NCI-H128 (cell line): ENCODE data around the gene NRCAM.
"Not testable (repeated sequence)": the region's sequence is repeated elsewhere in the genome, so short reads cannot be mapped to it uniquely, and the experiment has no call there.

Experiments used
- DNase-seq: peaks from one replicate; lab custom pipeline; 2025; ENCODE audit not compliant: unreplicated experiment; lab: John Stamatoyannopoulos, UW

The NRCAM gene

DNA sequence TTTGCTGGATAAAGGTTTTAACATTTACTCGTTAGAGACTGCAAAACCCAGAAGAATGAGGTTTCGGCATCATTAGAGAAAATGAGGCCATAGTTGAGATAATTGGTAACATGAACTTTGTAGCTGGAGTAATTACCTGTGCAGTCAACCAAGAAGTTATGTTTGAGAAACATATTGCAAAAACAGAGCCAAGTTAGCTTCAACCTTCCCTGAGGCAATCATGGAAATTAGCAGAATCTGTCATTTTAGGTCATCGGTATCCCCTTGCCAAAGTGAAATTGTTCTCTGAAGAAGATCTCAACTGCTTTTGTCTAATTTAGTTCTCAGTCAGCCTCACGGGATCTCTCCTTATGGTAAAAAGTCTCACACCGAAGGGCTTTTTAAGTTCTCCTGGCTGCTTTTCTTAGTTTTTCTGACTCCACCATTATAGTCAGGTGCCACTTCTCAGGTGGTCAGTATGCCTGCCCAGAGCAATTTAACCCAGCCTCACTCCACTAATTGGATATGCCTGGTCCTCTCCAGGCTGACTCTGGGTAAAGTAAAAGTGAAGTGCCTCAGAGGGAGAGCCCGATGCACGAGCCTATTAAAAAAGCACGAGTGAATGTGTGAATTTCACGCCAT is 52.5 kb downstream of the NRCAM start:
- DNase-seq, result no peak

DNA sequence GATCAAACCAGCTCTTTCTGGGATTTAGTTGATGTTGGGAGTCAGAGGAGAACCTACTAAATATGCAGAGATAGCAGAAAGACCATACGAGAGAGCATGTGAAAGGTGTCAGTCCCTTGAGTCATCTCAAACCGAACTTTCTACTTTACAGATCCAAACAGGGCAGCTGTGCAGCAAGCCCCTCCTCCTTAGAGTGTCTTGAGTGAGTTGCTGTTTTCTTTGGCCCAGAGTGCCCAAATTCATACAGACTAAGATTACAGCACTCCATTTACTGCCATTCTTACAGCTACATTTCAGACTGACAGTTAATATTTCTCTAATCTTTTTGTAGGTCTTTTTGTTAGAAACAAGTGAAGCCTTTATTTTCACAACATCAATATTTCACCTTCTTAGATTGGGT is 53.4 kb downstream of the NRCAM start:
- no peak for DNase-seq

DNA sequence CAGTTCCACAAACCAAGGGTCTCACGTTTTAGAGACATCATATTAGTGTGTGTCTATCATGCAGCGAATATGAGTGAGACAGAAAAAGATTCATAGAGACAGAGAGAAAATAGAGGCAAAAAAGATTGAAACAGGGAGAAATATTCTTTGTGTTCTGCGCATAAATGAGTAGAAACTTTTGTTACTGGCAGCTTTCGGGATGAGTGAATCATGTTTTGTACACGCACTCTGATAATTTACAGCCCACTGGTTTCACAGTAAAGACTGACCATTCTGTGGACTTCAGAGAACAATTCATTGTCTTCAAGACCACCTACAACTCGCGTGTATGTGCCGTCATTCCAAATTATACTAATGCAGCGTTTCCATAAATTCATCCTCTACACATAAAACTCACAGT is 60.2 kb downstream of the NRCAM start:
- no peak for DNase-seq

DNA sequence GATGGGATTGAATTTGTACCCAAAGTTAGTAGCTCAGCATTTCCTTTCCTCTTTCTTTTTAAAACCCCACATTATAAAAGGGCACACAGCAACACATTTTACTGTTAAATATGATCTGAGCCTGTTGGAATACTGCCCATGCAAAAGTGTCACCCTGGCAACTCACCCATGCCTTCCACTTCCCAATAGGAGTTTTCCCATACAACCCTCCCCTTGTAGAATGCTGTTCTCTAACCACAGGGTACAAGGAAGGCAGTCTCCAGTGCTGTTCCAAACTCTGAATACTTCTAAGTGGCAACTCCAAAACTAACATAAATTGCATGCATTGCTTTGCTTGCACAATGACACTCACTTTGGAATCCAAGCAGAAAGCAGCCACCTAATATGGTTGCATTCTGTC is 60.8 kb downstream of the NRCAM start:
- no peak for DNase-seq

DNA sequence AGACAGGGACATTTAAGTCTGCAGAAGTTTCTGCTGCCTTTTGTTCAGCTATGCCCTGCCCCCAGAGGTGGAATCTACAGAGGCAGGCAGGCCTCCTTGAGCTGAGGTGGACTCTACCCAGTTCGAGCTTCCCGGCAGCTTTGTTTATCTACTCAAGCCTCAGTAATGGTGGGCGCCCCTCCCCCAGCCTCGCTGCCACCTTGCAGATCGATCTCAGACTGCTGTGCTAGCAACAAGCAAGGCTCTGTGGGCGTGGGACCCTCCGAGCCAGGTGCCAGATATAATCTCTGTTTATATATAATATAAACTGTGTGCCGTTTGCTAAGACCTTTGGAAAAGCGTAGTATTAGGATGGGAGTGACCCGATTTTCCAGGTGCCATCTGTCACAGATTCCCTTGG is 63.1 kb downstream of the NRCAM start:
- DNase-seq, result not testable (repeated sequence)

DNA sequence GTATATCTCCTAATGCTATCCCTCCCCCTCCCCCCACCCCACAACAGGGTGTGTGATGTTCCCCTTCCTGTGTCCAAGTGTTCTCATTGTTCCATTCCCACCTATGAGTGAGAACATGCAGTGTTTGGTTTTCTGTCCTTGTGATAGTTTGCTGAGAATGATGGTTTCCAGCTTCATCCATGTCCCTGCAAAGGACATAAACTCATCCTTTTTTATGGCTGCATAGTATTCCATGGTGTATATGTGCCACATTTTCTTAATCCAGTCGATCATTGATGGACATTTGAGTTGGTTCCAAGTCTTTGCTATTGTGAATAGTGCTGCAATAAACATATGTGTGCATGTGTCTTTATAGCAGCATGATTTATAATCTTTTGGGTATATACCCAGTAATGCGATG is 68.5 kb downstream of the NRCAM start:
- DNase-seq, result not testable (repeated sequence)

DNA sequence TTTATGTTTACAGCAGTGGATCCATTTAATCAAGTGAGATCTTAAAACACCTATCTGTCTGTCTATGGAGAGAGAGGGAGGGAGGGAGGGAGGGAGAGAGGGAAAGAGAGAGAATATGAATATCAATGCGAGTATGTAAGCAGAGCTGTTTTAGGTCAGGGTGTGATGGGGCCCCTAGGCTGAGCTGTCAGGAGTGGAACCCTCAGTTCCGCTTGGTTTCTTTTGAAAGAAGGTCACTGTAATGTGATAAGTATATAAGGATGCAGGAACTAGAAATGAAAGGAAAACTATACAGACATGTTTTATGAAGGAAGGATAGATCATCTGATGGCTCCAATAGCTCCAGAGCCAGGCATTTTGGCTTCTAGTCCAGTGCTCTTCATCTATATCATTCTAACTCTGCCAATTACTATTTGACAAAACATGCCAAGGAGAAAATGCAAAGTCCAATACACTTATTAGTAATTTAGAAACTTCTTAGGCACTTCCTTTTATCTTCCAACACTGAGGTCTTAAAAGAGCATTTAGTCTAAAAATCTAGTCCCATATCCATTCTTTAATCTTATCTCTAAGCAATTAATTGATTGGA is 70.3 kb downstream of the NRCAM start:
- DNase-seq, result peak; percentile 46

DNA sequence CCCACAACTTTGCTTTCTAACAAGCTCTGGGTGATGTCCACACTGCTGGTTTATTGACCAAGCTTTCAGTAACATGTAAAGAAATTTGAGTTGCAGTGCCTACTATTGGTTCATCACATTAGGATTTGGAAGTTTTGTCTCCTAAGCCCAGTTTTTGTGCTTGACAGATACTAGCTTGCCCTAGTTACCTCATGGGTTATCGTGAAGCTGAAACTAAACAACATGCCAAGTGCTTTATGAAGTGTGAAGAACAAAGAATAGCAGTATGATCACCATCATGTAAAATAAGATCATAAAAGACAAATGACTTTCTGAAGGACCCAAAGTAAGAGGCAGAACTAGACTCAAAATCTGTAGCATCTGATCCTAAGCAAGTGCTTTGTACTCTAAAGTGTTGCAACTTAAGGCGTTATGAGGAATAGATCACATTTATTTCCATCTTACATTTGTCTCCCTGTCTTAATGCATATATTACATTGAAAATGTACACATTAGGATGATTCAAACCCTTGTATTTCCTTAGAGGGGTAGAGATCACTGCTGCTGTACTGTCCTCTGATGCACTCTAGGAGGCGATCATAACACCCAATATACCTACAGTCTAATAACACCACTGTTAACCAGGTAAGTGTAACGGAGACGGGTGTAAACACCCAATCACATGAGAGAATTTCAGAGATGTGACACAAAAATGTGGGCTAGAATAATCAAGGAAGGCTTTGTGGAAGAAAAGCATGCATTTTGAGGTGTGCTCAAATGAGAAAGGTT is 71.3 kb downstream of the NRCAM start:
- no peak for DNase-seq

DNA sequence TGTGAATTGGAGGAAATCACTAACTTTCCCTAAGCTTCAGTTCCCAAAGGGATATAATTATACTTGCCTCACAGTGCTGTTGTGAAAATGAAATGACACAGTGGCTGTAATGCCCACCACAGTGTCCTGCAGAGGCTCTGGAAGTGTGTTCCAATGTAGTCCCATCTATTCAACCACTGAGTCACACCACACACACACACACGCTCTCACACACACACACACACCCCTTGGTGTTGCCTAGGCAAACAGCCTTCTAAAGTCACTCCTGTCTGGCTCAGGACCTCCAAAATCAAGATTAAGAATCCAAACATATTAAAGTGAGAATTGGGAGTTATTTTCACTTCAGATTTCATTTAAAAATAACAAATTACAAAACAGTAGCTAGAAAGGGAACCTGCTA is 73.3 kb downstream of the NRCAM start:
- no peak for DNase-seq

DNA sequence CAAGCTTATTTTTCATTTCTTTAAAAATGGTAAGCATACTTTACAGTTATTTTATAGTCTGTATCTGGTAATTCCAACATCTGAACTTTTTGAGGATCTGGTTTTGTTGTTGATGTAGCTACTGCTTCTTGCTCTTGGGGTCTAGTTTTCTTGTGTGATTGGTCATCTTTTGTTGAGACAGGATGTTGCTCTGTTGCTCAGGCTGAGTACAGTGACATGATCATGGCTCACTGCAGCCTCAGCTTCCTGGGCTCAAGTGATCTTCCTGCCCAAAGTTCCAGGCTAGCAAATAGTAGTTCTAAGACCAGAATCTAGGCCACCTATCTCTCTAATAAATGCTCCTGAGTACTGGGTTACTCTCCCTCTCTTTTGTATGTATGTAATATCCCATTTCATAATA is 75.7 kb downstream of the NRCAM start:
- DNase-seq, result no peak

DNA sequence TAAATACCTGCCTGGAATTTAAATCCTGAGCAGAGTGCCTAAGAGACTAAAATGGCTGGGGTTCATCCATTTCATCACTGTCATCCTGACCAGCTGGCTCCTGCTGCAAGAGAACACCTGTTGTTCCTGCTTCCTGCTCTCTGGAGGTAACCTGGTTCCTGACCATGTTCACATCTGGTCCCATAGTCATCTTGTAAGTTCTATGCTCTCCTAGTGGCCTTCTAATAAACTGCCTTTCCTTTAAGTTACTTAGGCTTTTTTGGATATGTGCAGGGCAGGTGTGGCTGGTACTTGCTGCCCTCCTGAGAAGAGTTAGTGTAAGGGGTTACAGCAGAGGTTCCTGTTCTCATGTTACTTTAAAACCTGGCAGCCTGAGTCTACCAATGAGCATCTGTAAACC is 80.0 kb downstream of the NRCAM start:
- no peak for DNase-seq

DNA sequence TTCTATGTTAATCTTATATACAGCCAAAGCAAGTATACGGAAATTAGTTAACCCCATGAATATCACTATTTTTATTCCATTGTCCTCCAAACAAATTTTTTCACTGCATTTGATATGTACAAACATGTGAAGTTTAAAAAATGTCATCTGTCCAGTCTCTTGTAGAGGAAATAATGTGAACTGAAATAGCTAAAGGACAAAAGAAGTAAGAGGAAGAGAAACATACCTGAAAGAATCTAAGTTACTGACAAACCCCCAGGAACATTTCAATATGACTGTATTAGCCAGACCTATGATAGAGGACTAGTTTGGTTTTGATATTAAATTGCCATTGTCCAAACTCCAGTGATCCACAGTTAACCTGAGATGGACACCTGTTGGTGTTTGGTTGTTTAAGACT is 80.6 kb downstream of the NRCAM start:
- no peak for DNase-seq

DNA sequence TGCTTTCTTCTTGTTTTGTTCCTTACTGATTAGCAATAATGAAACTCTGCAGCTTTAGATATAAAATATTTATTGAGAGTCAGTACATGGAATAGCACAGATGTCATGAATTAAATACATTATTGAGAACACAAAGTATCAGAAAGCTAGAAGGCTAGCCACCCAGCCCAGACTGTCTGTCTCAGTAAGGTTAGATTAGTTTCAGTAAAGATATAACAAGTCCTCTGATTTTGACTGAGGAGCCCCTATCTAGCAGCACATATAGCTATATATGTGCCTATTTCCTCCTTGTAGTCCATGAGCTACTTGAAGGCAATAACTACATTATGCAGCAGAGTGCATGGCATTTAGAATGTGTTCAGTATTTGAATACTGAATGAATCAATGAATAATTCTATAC is 81.3 kb downstream of the NRCAM start:
- no peak for DNase-seq

DNA sequence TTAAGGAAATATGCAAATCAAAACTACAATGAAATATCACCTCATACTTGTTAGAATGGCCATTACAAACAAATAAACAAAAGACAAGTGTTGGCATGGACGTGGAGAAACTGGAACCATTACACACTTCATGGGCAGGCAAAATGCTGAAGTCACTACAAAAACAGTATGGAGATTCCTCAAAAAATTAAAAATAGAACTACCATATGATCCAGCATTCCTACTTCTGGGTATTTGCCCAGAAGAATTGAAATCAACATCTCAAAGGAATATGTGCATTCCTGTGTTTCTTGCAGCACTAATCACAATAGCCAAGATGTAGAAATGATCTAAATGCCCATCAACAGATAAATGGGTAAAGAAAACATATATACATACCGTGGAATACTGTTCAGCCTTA is 83.6 kb downstream of the NRCAM start:
- no peak for DNase-seq

DNA sequence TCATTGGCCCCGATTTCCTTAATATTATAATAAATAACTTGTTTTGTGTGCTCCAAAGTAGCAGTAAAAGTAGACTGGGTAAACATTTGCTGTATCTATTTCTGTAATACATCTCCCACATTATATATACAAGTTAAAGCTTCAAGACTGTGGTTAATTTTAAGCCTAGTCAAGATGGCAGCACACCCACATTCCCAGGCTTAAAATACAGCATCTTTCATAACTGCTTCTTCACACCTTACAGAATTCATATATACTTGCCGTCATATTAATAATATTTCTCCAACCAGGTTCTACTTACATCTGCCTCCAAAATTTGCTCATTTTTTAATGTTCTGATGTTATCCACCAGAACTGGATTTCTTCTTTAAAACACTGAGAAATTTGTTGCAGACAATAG is 85.6 kb downstream of the NRCAM start:
- no peak for DNase-seq

DNA sequence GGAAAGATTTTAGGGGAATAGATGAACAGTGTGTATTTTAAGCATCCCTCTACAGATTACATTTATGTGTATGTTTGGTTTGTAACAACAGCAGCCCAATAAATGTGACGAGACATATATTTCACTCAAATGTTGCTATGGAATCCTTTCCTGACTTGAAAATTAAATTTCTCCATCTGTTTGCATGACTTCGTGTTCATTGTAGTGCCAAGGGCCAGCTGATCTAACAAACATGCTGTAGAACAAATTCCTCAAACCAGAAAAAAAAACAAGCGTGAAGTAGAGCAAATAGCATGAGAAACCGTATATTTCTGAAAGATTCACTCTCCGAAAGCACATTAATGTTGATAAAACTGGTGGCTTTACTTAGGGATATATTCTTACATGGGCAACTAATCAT is 87.8 kb downstream of the NRCAM start:
- DNase-seq, result no peak

DNA sequence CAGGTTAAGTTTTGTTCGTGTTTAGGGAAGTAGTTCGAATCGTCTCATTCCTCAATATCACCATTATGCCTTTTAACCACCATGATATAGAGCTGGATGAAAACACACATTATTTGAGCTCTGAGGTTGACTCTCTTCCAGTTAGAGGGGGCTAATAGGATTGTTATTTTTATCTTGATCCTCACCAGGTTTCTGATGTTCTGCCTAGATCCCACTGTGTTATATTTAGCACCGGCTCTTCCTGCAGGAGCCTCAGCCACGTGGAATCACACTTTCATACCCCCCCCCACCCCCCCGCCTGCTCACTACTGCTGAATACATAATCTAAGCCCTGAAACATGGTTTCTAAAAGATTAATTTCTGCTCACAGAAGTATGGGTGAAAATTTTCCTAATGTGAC is 88.3 kb downstream of the NRCAM start:
- DNase-seq, result no peak

DNA sequence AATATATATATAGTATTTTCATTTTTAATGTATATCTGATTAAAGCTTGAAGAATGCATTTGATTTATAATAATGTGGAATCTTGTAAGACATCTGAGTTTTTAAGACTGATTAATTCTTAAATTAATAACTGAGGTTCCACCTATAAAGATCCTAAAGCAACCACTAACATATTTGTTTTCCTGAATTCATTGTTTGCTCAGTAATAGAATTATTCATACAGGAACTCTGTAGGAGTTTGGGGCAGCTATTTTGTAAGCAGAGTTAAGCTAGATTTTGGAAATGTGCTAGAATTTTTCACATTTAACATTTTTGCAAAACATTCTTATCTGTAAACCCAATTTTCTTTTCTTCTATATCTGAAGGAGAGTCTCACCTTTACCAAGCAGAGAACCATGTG is 88.9 kb downstream of the NRCAM start:
- no peak for DNase-seq

DNA sequence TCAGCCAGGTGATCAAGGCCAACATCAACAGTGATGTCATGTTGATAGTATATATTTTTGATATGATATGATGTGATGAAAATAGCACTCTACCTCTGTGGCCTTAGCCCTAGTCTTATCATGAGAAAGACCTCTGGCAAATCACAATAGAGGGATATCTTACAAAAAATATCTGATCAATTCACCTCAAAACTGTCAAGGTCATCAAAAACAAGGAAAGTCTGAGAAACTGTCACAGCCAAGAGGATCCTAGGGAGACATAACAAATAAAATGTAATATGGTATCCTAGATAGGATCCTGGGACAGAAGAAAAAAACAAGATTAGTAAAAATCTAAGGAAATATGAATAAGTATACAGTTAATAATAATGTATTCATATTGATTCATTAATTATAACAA is 92.6 kb downstream of the NRCAM start:
- DNase-seq, result no peak

DNA sequence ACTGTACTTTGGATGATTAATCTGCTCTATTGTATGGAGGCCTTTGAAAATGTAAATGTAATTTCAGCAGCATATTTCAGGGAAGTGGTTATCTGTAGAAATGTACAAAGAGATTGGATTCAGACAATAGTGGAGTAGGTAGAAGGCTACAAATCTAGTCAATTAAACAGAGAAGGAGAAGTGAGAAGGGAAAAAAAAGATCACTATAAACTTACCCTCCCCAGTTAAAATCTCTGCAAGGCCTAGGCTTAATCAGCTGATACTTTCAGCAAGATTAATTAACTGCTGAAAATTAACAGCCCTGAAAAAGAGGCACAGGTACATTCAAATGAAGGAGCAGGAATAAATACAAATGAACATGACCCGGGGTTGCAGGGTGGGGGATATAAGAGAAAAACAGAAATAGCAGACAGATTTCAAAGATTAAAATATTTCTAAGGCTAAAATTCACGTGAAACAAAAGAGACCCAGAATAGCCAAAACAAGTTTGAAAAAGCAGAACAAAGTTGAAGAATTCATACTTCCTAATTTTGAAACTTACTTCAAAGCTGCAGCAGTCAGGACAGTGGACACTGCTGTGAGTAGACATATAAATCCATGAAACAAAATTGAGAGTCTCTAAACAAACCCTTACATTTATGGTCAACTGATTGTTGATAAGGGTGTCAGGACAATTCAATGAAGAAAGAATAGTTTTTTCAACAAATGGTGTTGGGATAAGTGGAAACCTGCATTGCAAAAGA is 96.0 kb downstream of the NRCAM start:
- no peak for DNase-seq

DNA sequence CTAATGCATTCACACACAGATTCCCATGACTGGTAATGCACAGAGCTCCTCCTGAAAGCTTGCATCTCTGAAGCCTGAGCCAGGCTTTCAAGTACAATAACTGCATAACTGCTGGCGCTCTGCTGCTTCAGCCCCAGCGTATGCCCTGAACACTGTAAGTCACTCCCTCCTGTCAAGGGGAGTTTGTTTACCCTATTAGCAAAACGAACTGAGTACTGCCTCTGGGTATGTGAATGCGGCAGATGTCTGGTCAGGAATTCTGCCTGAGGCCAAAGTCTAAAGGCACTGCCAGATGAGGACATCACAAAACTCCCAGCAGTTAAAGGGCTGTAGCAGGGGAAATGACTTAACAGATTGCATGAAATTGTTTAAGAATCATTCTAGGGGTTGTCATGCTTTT is 97.7 kb downstream of the NRCAM start:
- peak; percentile 70 for DNase-seq

DNA sequence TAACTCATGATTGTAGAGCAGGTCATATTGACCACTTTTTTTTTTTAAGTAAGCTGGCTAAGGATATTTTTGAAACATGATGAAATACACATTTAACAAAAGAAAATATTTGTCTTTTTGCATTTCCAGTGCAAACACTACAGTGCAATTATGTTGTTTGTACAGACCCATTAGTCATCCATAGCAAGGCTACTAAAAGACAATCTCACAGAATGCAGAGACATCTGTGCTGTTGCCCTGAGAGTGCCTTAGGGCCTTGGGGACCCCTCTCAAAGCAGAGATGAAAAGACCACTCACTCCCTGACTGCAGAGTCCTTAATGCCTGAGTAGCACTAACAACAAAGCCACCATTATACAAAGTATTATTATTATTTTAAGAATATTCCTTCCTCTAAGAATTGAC is 104.5 kb downstream of the NRCAM start:
- peak; percentile 30 for DNase-seq
